Activated B cell treated with CpG ODN at 0.5 μM for 24 hours (primary cell): ENCODE measurements around the gene NUDT19. TPM values are rescaled to one million over a fixed set of nuclear protein-coding genes. Genes with fewer than 3 reads are reported as not detected.

Experiments
- ATAC-seq: fragments of 200-7000 bp; cut with Tn5 transposase; one replicate; pipeline ENCODE4 v1.10.0; 2021; ENCODE audit warnings: low read depth, mild to moderate bottlenecking, moderate library complexity
- CTCF ChIA-PET: fragments of 350-600 bp; sonication (Branson Sonifier 250); formaldehyde crosslinking; loops from one replicate; lab custom pipeline; 2021; ENCODE audit warnings: antibody characterized with exemption; lab: Charles Lee
- POLR2A ChIA-PET: fragments of 350-600 bp; sonication (Branson Sonifier 250); formaldehyde crosslinking; loops from one replicate; lab custom pipeline; 2021; ENCODE audit warnings: antibody characterized with exemption; lab: Charles Lee
- DNase-seq: peaks from one replicate; pipeline ENCODE4 v3.0.0; 2022
- H3K27ac Mint-ChIP-seq: one replicate; pipeline ENCODE4 v1.8.0; 2020; ENCODE audit warnings: mixed read lengths
- H3K27me3 Mint-ChIP-seq: one replicate; pipeline ENCODE4 v1.8.0; 2021; ENCODE audit warnings: mixed read lengths
- H3K36me3 Mint-ChIP-seq: one replicate; pipeline ENCODE4 v1.8.0; 2021; ENCODE audit warnings: low read depth, mixed read lengths
- H3K4me1 Mint-ChIP-seq: one replicate; pipeline ENCODE4 v1.8.0; 2021; ENCODE audit warnings: mixed read lengths
- H3K4me3 Mint-ChIP-seq: one replicate; pipeline ENCODE4 v1.8.0; 2020; ENCODE audit warnings: mild to moderate bottlenecking, mixed read lengths
- H3K9me3 Mint-ChIP-seq: one replicate; pipeline ENCODE4 v1.8.0; 2020; ENCODE audit warnings: mixed read lengths
- CTCF ChIP-seq: fragments of 200-600 bp; IDR thresholded peaks from one replicate; pipeline ENCODE4 v1.8.0; 2022; ENCODE audit warnings: antibody characterized with exemption, mild to moderate bottlenecking
- intact Hi-C: fragments of 100-400 bp; cut with micrococcal nuclease; formaldehyde crosslinking; loops from one replicate; pipeline ENCODE4 v1.15.1; 2024
- total RNA-seq: library from RNA; stranded (reverse); gene quantifications from 2 replicates; pipeline ENCODE4 v1.2.3, GENCODE V29; 2022

NUDT19 gene
- total RNA-seq, result 8.5 and 9.0 TPM in 2 replicates

GRCh38 chr19:32691291-32691951 lies at the start of gene NUDT19:
TSS of gene NUDT19 (plus strand) at chr19:32691821. CDS start at chr19:32691961, 140 bp downstream.
- TF ChIP-seq CTCF, result no peak
- intact Hi-C loops, result loop anchor here (1.0 to 5.0 kb wide), 4 partner anchors 16 to 344 kb away; partner anchors contain the start of genes ANKRD27, CEP89, FAAP24 and PDCD5
- no peaks in the 10 kb centered on the region for H3K9me3 Mint-ChIP-seq
- H3K27me3 Mint-ChIP-seq, result no peaks in the 10 kb centered on the region
- peaks cover 41% of the 10 kb centered on the region for H3K4me1 Mint-ChIP-seq
- peak; percentile 74 for DNase-seq
- peak within 1 kb of the TSS; percentile 70 for H3K27ac Mint-ChIP-seq
- ChIA-PET CTCF (no interaction called here), POLR2A (interaction anchor here (0.8 to 1.4 kb wide), 7 partner anchors 13 to 390 kb away, joined by 3 to 28 read pairs (median 4); partner anchors contain the start of genes ANKRD27, DPY19L3, GPATCH1 and RGS9BP)
- peaks cover 2% of the 10 kb centered on the region for H3K36me3 Mint-ChIP-seq
- peak; percentile 94 for ATAC-seq
- H3K4me3 Mint-ChIP-seq, result peak within 1 kb of the TSS; percentile 85

GRCh38 chr19:32642771-32643170 lies 48.9 kb upstream of the NUDT19 start:
- Mint-ChIP-seq H3K4me3 (no peak overlapping the region), H3K36me3 (peaks cover 77% of the 10 kb centered on the region), H3K4me1 (peaks cover 2% of the 10 kb centered on the region), H3K27me3 (no peaks in the 10 kb centered on the region), H3K27ac (no peak overlapping the region), H3K9me3 (no peaks in the 10 kb centered on the region)
- DNase-seq (no peak), ATAC-seq (no peak)
- intact Hi-C loops, result no loop called here
- POLR2A ChIA-PET, result no interaction called here
- CTCF ChIA-PET, result no interaction called here
- no peak for TF ChIP-seq CTCF

- intact Hi-C loops, result no loop called here
- Mint-ChIP-seq H3K27ac (no peak overlapping the region), H3K4me3 (no peak overlapping the region), H3K27me3 (no peaks in the 10 kb centered on the region), H3K36me3 (peaks cover 68% of the 10 kb centered on the region), H3K9me3 (no peaks in the 10 kb centered on the region), H3K4me1 (peaks cover 2% of the 10 kb centered on the region)
- no peak for ATAC-seq
- ChIA-PET CTCF (no interaction called here), POLR2A (no interaction called here)
- TF ChIP-seq CTCF, result no peak
- no peak for DNase-seq
Observed at GRCh38 chr19:32646556-32646955, 45.1 kb upstream of the NUDT19 start.

GRCh38 chr19:32647361-32647760 lies 44.3 kb upstream of the NUDT19 start:
- peaks cover 62% of the 10 kb centered on the region for H3K36me3 Mint-ChIP-seq
- no peak for ATAC-seq
- H3K9me3 Mint-ChIP-seq, result no peaks in the 10 kb centered on the region
- H3K4me3 Mint-ChIP-seq, result no peak overlapping the region
- H3K27ac Mint-ChIP-seq, result no peak overlapping the region
- peaks cover 2% of the 10 kb centered on the region for H3K4me1 Mint-ChIP-seq
- POLR2A ChIA-PET, result no interaction called here
- CTCF ChIA-PET, result no interaction called here
- DNase-seq, result no peak
- no peak for TF ChIP-seq CTCF
- intact Hi-C loops, result no loop called here
- no peaks in the 10 kb centered on the region for H3K27me3 Mint-ChIP-seq

GRCh38 chr19:32649751-32650150 lies 41.9 kb upstream of the NUDT19 start:
- Mint-ChIP-seq H3K27ac (no peak overlapping the region), H3K27me3 (no peaks in the 10 kb centered on the region), H3K9me3 (no peaks in the 10 kb centered on the region), H3K4me1 (peaks cover 5% of the 10 kb centered on the region), H3K36me3 (peaks cover 53% of the 10 kb centered on the region), H3K4me3 (no peak overlapping the region)
- ATAC-seq, result no peak
- intact Hi-C loops, result no loop called here
- ChIA-PET CTCF (no interaction called here), POLR2A (no interaction called here)
- DNase-seq, result no peak
- TF ChIP-seq CTCF, result no peak
